Lower leg skin (tissue), 4 donors: ENCODE results near the gene CDC42EP5. TPM values are rescaled to one million over a fixed set of nuclear protein-coding genes. Genes with fewer than 3 reads are reported as not detected.

Experiments
- DNase-seq, 2 donors: peaks; one replicate each; pipeline ENCODE4 v3.0.0-alpha.2; 2019; ENCODE audit warnings: low spot score in 2 of 2
- H3K4me3 ChIP-seq: fragments of 200-600 bp; sonication (generic); 2 replicates; pipeline ENCODE4 v1.5.1; 2017; ENCODE audit warnings: mild to moderate bottlenecking, low read depth; ENCODE audit not compliant: poor library complexity, severe bottlenecking
- CTCF ChIP-seq, 3 donors: fragments of 450-650 bp; IDR thresholded peaks; one replicate each; pipeline ENCODE4 v1.5.1; 2016; ENCODE audit warnings: antibody characterized with exemption in 3 of 3, mild to moderate bottlenecking in 3 of 3, moderate library complexity in 2 of 3
- POLR2A ChIP-seq, 2 donors: fragments of 450-650 bp; IDR thresholded peaks; one replicate each; pipeline ENCODE4 v1.6.1; 2016 to 2017; ENCODE audit warnings: antibody characterized with exemption in 2 of 2, mild to moderate bottlenecking in 1 of 2, moderate library complexity in 1 of 2
- WGBS, 2 donors: methylation state at CpG; one replicate each; pipeline ENCODE4 v1.1.5; 2018; 5-methylcytosine and 5-hydroxymethylcytosine counted together
- intact Hi-C: fragments of 100-400 bp; cut with DNase I; formaldehyde crosslinking; loops from one replicate; pipeline ENCODE4 v1.15.0; 2023; ENCODE audit warnings: low total_unique reads
- total RNA-seq, 4 donors: library from RNA; depleted of rRNA; stranded (reverse); fragments of >200 nt; gene quantifications; one replicate each; pipeline ENCODE4 v1.1.0, GENCODE V29; 2016

Gene CDC42EP5
- total RNA-seq, 4 donors from 2014 or later: 5.5 to 21.8 (median 9.6) TPM

- no peak for DNase-seq
- WGBS, 2 donors: 11 to 12% methylated on average over 16 of the region's 16 CpGs
- intact Hi-C loops: no loop called here
- no peak overlapping the region for H3K4me3 ChIP-seq
- TF ChIP-seq CTCF (IDR thresholded peaks at IDR 0.05) (no peak), POLR2A (IDR thresholded peaks at IDR 0.05) (no peak)
These were observed 8.3 kb upstream of the CDC42EP5 start for GRCh38 chr19:54481326-54481930.

- intact Hi-C loops: no loop called here
- 76 to 78% methylated on average over 2 of the region's 2 CpGs for WGBS, 2 donors
- H3K4me3 ChIP-seq: no peak overlapping the region
- no peak for DNase-seq
- TF ChIP-seq CTCF (IDR thresholded peaks at IDR 0.05) (no peak), POLR2A (IDR thresholded peaks at IDR 0.05) (no peak)
These were observed 7.0 kb upstream of the CDC42EP5 start for GRCh38 chr19:54480051-54480450.

GRCh38 chr19:54478677-54479266 is 5.7 kb upstream of the CDC42EP5 start:
- no peak overlapping the region for H3K4me3 ChIP-seq
- 19 to 22% methylated on average over 10 of the region's 10 CpGs for WGBS, 2 donors
- no peak for DNase-seq
- TF ChIP-seq CTCF (IDR thresholded peaks at IDR 0.05) (no peak), POLR2A (IDR thresholded peaks at IDR 0.05) (no peak)
- intact Hi-C loops: no loop called here

- 68 to 74% methylated on average over 3 of the region's 3 CpGs for whole genome bisulfite sequencing, 2 donors
- intact Hi-C loops: no loop called here
- H3K4me3 ChIP-seq: no peak overlapping the region
- no peak for DNase-seq
- TF ChIP-seq POLR2A (IDR thresholded peaks at IDR 0.05): no peak
- no peak for TF ChIP-seq CTCF (IDR thresholded peaks at IDR 0.05)
These were observed 4.6 kb upstream of the CDC42EP5 start for GRCh38 chr19:54477650-54478049.

GRCh38 chr19:54475706-54476105 is 2.6 kb upstream of the CDC42EP5 start:
- intact Hi-C loops: no loop called here
- H3K4me3 ChIP-seq: no peak overlapping the region
- no peak for DNase-seq
- WGBS, 2 donors: 83 to 95% methylated on average over 8 to 11 of the region's 11 CpGs
- TF ChIP-seq CTCF (IDR thresholded peaks at IDR 0.05): no peak
- TF ChIP-seq POLR2A (IDR thresholded peaks at IDR 0.05): no peak
